B cell (primary cell): ENCODE results near the gene GPR146. TPM values are rescaled to one million over a fixed set of nuclear protein-coding genes. Genes with fewer than 3 reads are reported as not detected.

Source experiments
- ATAC-seq: fragments of 200-7000 bp; cut with Tn5 transposase; one replicate; pipeline ENCODE4 v1.10.0; 2021; ENCODE audit warnings: low read depth, mild to moderate bottlenecking, moderate number of reproducible peaks, moderate library complexity
- CTCF ChIA-PET: fragments of 350-600 bp; sonication (Branson Sonifier 250); formaldehyde crosslinking; loops from one replicate; lab custom pipeline; 2021; ENCODE audit warnings: antibody characterized with exemption, inconsistent platforms; lab: Charles Lee
- POLR2A ChIA-PET: fragments of 350-600 bp; sonication (Branson Sonifier 250); formaldehyde crosslinking; loops from one replicate; lab custom pipeline; 2021; ENCODE audit warnings: antibody characterized with exemption; lab: Charles Lee
- DNase-seq: peaks from one replicate; pipeline ENCODE4 v3.0.0; 2013
- H2AFZ ChIP-seq: 2 replicates; pipeline ENCODE4 v1.6.1; 2012; ENCODE audit warnings: mild to moderate bottlenecking, low read depth, low read length; ENCODE audit not compliant: insufficient read depth, poor library complexity, severe bottlenecking
- H3K27ac ChIP-seq, 2 donors: 1 replicate in 1 of 2; 2 replicates in 1 of 2; pipeline ENCODE4 v1.5.1; 2012 to 2013; ENCODE audit warnings: low read length in 2 of 2, mild to moderate bottlenecking in 2 of 2, moderate library complexity in 1 of 2
- H3K27me3 ChIP-seq, 4 experiments: fragments of 200-600 bp in 1 of 4; sonication (generic) in 1 of 4; replicated peaks in 1 of 4; 1 replicate in 2 of 4; 2 replicates in 2 of 4; pipeline versions ENCODE4 v1.6.1 to v1.7.0; 2013 to 2016; ENCODE audit warnings: low read length in 3 of 4, mild to moderate bottlenecking in 2 of 4, mixed read lengths in 1 of 4, moderate library complexity in 1 of 4; ENCODE audit not compliant: insufficient read depth in 4 of 4, control insufficient read depth in 3 of 4; ENCODE audit errors: control extremely low read depth in 1 of 4
- H3K36me3 ChIP-seq, 2 experiments: replicated peaks in 1 of 2; 1 replicate in 1 of 2; 2 replicates in 1 of 2; pipeline versions ENCODE4 v1.6.1 to v1.7.1; 2013; ENCODE audit warnings: low read length in 1 of 2; ENCODE audit not compliant: insufficient read depth in 2 of 2, control insufficient read depth in 1 of 2; ENCODE audit errors: control extremely low read depth in 1 of 2, extremely low read depth in 1 of 2
- H3K4me1 ChIP-seq, 2 donors: fragments of 200-600 bp in 1 of 2; sonication (generic) in 1 of 2; 1 replicate in 1 of 2; 2 replicates in 1 of 2; pipeline versions ENCODE4 v1.5.1 to v1.6.1; 2013 to 2017; ENCODE audit warnings: low read length in 2 of 2; ENCODE audit not compliant: control insufficient read depth in 2 of 2, insufficient read depth in 2 of 2
- H3K4me2 ChIP-seq: replicated peaks from 2 replicates; pipeline ENCODE3; 2012; ENCODE audit warnings: mild to moderate bottlenecking, low read depth, low read length; ENCODE audit not compliant: poor library complexity, severe bottlenecking
- H3K4me3 ChIP-seq, 5 experiments: fragments of 200-600 bp in 1 of 5; sonication (generic) in 1 of 5; 1 replicate in 3 of 5; 2 replicates in 2 of 5; pipeline versions ENCODE4 v1.5.1 to v1.7.0; 2011 to 2016; ENCODE audit warnings: low read length in 4 of 5, mild to moderate bottlenecking in 4 of 5, low read depth in 2 of 5, control low read depth in 1 of 5, moderate library complexity in 1 of 5; ENCODE audit not compliant: insufficient read depth in 1 of 5; ENCODE audit errors: control extremely low read depth in 1 of 5, extremely low read depth in 1 of 5
- H3K79me2 ChIP-seq: fragments of 200-600 bp; sonication (generic); one replicate; pipeline ENCODE4 v1.6.0; 2016; ENCODE audit warnings: low read length; ENCODE audit not compliant: control insufficient read depth, insufficient read depth
- H3K9ac ChIP-seq: fragments of 200-600 bp; sonication (generic); 2 replicates; pipeline ENCODE4 v1.6.1; 2017; ENCODE audit warnings: mild to moderate bottlenecking, low read length, moderate library complexity
- H3K9me3 ChIP-seq, 3 donors: one replicate each; pipeline versions ENCODE4 v1.6.1 to v1.7.1; 2013; ENCODE audit warnings: low read length in 2 of 3; ENCODE audit not compliant: control insufficient read depth in 2 of 3, insufficient read depth in 1 of 3; ENCODE audit errors: control extremely low read depth in 1 of 3
- H4K20me1 ChIP-seq: 2 replicates; pipeline ENCODE4 v1.6.0; 2012; ENCODE audit warnings: mild to moderate bottlenecking, low read length; ENCODE audit not compliant: insufficient read depth, control insufficient read depth, poor library complexity, severe bottlenecking
- H3K27ac Mint-ChIP-seq: one replicate; pipeline ENCODE4 v1.8.0; 2021; ENCODE audit warnings: mixed read lengths
- H3K27me3 Mint-ChIP-seq: one replicate; pipeline ENCODE4 v1.8.0; 2021; ENCODE audit warnings: mixed read lengths
- H3K4me1 Mint-ChIP-seq: one replicate; pipeline ENCODE4 v1.8.0; 2021; ENCODE audit warnings: mixed read lengths
- H3K4me3 Mint-ChIP-seq: one replicate; pipeline ENCODE4 v1.8.0; 2021; ENCODE audit warnings: mixed read lengths
- H3K9me3 Mint-ChIP-seq: one replicate; pipeline ENCODE4 v1.8.0; 2022; ENCODE audit warnings: mixed read lengths; ENCODE audit not compliant: insufficient read depth
- EZH2 ChIP-seq: IDR thresholded peaks from 2 replicates; pipeline ENCODE4 v1.6.1; 2012; ENCODE audit warnings: borderline replicate concordance, low read depth, mild to moderate bottlenecking, moderate library complexity, low read length; ENCODE audit not compliant: insufficient read depth, poor library complexity, severe bottlenecking
- WGBS: methylation state at CpG from one replicate; pipeline ENCODE4 v1.1.5; 2013; ENCODE audit warnings: missing lambda C conversion rate; ENCODE audit not compliant: insufficient coverage; 5-methylcytosine and 5-hydroxymethylcytosine counted together
- intact Hi-C: fragments of 100-400 bp; cut with micrococcal nuclease; formaldehyde crosslinking; loops from one replicate; pipeline ENCODE4 v1.10.0; 2022
- polyA plus RNA-seq: library from polyadenylated mRNA; depleted of rRNA; stranded (reverse); fragments of >200 nt; gene quantifications from 2 replicates; pipeline ENCODE4 v1.2.3, GENCODE V29; 2012
- total RNA-seq, 2 donors: library from RNA; stranded (reverse); fragments of 120-200 nt in 1 of 2; gene quantifications; 1 replicate in 1 of 2; 2 replicates in 1 of 2; pipeline versions ENCODE4 v1.2.3 to v1.2.4, GENCODE V29; 2013 to 2022
- TF ChIP-seq, protein P1 (sequence below): fragments of 200-600 bp; IDR thresholded peaks from one replicate; pipeline ENCODE4 v1.8.0; 2022; ENCODE audit warnings: antibody characterized with exemption, mild to moderate bottlenecking

The GPR146 gene
- total and polyA plus RNA-seq, 2 donors (not counting 1 experiment from before 2014, with no cell fraction given) = 4.2 to 45.4 TPM

- Histone ChIP-seq H3K79me2 (peaks cover 15% of the 10 kb centered on the region), H3K27ac (no peak overlapping the region), H3K9me3 (peaks cover 0 to 3% (median 0%) of the 10 kb centered on the region in 3 donors), H3K9ac (no peak overlapping the region), H4K20me1 (peaks cover 28% of the 10 kb centered on the region), H3K36me3 (no peaks in the 10 kb centered on the region), H3K27me3 (peaks cover 0 to 36% (median 7%) of the 10 kb centered on the region in 4 experiments), H3K4me2 (no peak overlapping the region), H2AFZ (no peak overlapping the region), H3K4me1 (peaks cover 11 to 19% of the 10 kb centered on the region in 2 donors), H3K4me3 (no peak overlapping the region)
- Mint-ChIP-seq H3K27me3 (peaks cover 12% of the 10 kb centered on the region), H3K4me3 (no peak overlapping the region), H3K9me3 (no peaks in the 10 kb centered on the region), H3K4me1 (peaks cover 25% of the 10 kb centered on the region), H3K27ac (no peak overlapping the region)
- intact Hi-C loops = no loop called here
- 89% methylated on average over 30 of the region's 30 CpGs for WGBS
- CTCF ChIA-PET = interaction anchor here (1.9 to 3.5 kb wide), 2 partner anchors 15 to 58 kb away, joined by 8 to 17 read pairs; no protein-coding TSS in a partner anchor
- DNase-seq = no peak
- ATAC-seq = no peak
- TF ChIP-seq, protein P1, sequence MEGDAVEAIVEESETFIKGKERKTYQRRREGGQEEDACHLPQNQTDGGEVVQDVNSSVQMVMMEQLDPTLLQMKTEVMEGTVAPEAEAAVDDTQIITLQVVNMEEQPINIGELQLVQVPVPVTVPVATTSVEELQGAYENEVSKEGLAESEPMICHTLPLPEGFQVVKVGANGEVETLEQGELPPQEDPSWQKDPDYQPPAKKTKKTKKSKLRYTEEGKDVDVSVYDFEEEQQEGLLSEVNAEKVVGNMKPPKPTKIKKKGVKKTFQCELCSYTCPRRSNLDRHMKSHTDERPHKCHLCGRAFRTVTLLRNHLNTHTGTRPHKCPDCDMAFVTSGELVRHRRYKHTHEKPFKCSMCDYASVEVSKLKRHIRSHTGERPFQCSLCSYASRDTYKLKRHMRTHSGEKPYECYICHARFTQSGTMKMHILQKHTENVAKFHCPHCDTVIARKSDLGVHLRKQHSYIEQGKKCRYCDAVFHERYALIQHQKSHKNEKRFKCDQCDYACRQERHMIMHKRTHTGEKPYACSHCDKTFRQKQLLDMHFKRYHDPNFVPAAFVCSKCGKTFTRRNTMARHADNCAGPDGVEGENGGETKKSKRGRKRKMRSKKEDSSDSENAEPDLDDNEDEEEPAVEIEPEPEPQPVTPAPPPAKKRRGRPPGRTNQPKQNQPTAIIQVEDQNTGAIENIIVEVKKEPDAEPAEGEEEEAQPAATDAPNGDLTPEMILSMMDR = no peak
- TF ChIP-seq EZH2 = no peak
- POLR2A ChIA-PET = no interaction called here
Measured at GRCh38 chr7:1050254-1050906, 6.0 kb downstream of the GPR146 start.
